ENCODE data around the gene CDKN2AIPNL. TPM values are rescaled to one million over a fixed set of nuclear protein-coding genes. Genes with fewer than 3 reads are reported as not detected.

CDKN2AIPNL gene
- total RNA-seq, 2 donors from 2014 or later = 3.0 to 14.5 TPM

DNA sequence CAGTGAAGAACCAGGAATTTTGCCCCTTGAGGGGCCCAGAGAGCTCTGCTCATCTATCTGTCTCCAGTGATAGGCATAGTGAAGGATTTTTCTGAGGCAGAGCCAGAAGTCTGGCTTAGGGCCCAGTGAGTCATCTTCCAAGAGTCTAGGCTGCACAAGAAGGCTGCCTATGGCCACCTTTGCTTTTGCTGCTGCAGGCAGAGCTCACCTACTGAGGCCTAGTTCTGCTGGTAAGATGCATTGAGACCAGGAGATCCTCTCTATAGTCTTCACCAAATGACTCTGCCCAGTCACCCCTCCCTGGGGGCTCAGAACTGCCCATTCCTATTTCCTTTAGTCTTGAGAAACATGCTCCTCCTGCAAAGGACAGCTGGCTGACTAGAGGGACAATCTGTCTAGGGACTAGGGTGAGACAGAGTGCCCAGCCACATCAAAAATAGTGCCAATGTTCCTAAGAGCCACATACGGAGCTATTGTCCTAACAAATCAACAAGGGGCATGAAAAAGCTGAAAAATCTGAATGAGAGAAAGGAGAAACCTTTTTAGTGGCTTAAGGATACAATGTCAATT, 40.3 kb upstream of the CDKN2AIPNL start:
- H3K27ac ChIP-seq = no peak overlapping the region
- no peaks in the 10 kb centered on the region for H3K4me1 ChIP-seq
- 60 to 64% methylated on average over 1 of the region's 1 CpG for WGBS, 2 donors
- ATAC-seq (peak; percentile 63), DNase-seq (peak in 3 of 4 donors; percentile 46 to 72 (median 49))
- H3K9me3 ChIP-seq = no peaks in the 10 kb centered on the region
- H3K36me3 ChIP-seq (replicated peaks in 1 of 2; ENCODE audit: insufficient read depth in 1 of 2, low read depth in 2 of 2) = no peaks in the 10 kb centered on the region
- no peak overlapping the region for H3K4me3 ChIP-seq
- H3K27me3 ChIP-seq = no peaks in the 10 kb centered on the region
- intact Hi-C loops (cut with DNase I) = no loop called here
- TF ChIP-seq POLR2A (IDR thresholded peaks at IDR 0.05) = no peak
- TF ChIP-seq, protein P1, sequence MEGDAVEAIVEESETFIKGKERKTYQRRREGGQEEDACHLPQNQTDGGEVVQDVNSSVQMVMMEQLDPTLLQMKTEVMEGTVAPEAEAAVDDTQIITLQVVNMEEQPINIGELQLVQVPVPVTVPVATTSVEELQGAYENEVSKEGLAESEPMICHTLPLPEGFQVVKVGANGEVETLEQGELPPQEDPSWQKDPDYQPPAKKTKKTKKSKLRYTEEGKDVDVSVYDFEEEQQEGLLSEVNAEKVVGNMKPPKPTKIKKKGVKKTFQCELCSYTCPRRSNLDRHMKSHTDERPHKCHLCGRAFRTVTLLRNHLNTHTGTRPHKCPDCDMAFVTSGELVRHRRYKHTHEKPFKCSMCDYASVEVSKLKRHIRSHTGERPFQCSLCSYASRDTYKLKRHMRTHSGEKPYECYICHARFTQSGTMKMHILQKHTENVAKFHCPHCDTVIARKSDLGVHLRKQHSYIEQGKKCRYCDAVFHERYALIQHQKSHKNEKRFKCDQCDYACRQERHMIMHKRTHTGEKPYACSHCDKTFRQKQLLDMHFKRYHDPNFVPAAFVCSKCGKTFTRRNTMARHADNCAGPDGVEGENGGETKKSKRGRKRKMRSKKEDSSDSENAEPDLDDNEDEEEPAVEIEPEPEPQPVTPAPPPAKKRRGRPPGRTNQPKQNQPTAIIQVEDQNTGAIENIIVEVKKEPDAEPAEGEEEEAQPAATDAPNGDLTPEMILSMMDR (IDR thresholded peaks at IDR 0.05) = no peak

DNA sequence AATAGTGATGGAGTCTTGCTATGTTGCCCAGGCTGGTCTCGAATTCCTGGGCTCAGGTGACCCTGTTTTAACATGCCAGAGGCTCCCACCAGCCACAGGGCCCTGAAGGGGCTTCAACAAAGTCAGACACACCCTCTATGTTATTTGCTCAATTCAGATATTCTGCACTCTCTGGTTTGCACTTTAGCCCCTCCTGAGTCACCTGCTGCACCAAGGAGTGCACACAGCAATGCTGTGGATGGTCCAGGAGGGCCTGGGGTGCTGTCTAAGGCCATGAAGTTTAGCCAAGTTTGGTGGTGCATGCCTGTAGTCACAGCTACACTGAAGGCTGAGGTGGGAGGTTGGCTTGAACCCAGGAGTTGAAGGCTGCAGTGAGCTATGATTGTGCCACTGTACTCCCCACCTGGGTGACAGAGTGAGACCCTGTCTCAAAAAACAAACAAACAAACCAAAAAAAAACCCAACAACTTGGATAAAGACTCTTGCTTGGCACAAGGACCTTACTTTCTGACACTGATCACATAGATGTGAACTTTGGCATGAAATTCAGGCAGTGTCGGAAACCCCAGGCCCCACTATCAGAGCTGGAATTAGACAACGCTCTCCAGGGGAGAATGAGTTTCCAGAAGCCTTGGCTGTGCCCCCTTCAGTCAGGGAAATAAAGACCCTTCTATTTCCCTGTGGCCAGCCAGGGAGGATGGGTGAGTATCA, 39.7 kb upstream of the CDKN2AIPNL start:
- 93 to 97% methylated on average over 3 of the region's 3 CpGs for whole genome bisulfite sequencing, 2 donors
- Histone ChIP-seq H3K4me1 (no peaks in the 10 kb centered on the region), H3K36me3 (replicated peaks in 1 of 2; ENCODE audit: insufficient read depth in 1 of 2, low read depth in 2 of 2) (no peaks in the 10 kb centered on the region), H3K9me3 (no peaks in the 10 kb centered on the region), H3K27me3 (no peaks in the 10 kb centered on the region), H3K4me3 (no peak overlapping the region), H3K27ac (no peak overlapping the region)
- intact Hi-C loops (cut with DNase I) = no loop called here
- no peak for TF ChIP-seq POLR2A (IDR thresholded peaks at IDR 0.05)
- TF ChIP-seq, protein P1 (IDR thresholded peaks at IDR 0.05) = no peak
- ATAC-seq = no peak
- DNase-seq = no peak

DNA sequence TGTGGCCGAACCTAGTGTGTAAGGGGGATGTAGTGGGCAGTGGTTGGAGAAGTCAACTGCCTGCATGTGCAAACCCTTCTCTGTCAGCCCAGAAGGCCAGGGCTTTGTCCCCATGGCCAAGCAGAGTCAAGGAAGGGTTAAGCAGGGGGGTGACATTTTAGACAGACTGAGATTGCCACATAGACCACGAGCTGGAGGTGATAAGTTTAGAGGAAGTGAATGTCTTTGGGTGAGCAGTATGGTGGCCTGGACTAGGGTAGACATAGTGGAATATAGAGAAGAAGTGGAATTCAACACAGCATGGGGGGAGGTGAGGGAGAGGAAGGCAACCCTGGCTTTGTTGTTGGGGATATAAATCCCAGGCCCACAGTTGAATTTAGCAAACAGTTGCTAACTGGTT, 38.7 kb upstream of the CDKN2AIPNL start:
- no peak for ATAC-seq
- Histone ChIP-seq H3K27me3 (no peaks in the 10 kb centered on the region), H3K4me3 (no peak overlapping the region), H3K9me3 (no peaks in the 10 kb centered on the region), H3K36me3 (replicated peaks in 1 of 2; ENCODE audit: insufficient read depth in 1 of 2, low read depth in 2 of 2) (no peaks in the 10 kb centered on the region), H3K27ac (no peak overlapping the region), H3K4me1 (no peaks in the 10 kb centered on the region)
- DNase-seq = no peak
- 55 to 60% methylated on average over 2 of the region's 2 CpGs for WGBS, 2 donors
- TF ChIP-seq, protein P1 (IDR thresholded peaks at IDR 0.05) = no peak
- no peak for TF ChIP-seq POLR2A (IDR thresholded peaks at IDR 0.05)
- intact Hi-C loops (cut with DNase I) = no loop called here

DNA sequence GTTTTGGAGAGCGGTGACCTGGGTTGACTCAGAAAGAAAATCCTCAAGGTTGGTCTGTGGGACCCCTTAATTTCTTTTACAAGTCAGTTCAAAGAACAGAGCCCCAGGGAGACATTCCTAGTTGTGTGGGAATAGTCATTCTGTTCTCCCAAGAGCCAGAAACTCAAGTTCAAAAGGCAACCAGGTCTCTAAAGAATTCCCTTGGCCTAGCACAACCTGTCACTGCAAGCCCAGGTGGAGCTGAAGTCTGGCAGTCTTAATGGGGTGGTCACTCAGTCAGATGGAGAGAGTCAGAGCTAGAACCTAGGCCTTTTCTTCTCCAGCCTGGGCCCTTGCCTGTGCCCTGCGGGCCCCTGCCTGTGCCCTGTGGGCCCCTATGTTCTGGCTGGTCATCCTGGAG, 37.5 kb upstream of the CDKN2AIPNL start:
- no peak for TF ChIP-seq POLR2A (IDR thresholded peaks at IDR 0.05)
- TF ChIP-seq, protein P1 (IDR thresholded peaks at IDR 0.05) = no peak
- H3K4me3 ChIP-seq = no peak overlapping the region
- H3K36me3 ChIP-seq (replicated peaks in 1 of 2; ENCODE audit: insufficient read depth in 1 of 2, low read depth in 2 of 2) = no peaks in the 10 kb centered on the region
- H3K27ac ChIP-seq = no peak overlapping the region
- ATAC-seq = no peak
- no peaks in the 10 kb centered on the region for H3K9me3 ChIP-seq
- no peaks in the 10 kb centered on the region for H3K4me1 ChIP-seq
- H3K27me3 ChIP-seq = no peaks in the 10 kb centered on the region
- DNase-seq = no peak
- WGBS, 2 donors = 95 to 100% methylated on average over 1 to 2 of the region's 2 CpGs
- intact Hi-C loops (cut with DNase I) = no loop called here
